Tibial nerve (tissue), 4 donors: ENCODE measurements around the gene TENT4A.

Experiments used
- CTCF ChIP-seq, 5 experiments: fragments of 200-600 bp in 3 of 5; fragments of 450-650 bp in 2 of 5; sonication (generic) in 3 of 5; IDR thresholded peaks; one replicate each; pipeline ENCODE4 v1.5.1; 2016 to 2019; ENCODE audit warnings: antibody characterized with exemption in 5 of 5, mild to moderate bottlenecking in 3 of 5, moderate library complexity in 2 of 5
- EP300 ChIP-seq, 2 donors: sonication (generic); formaldehyde crosslinking; IDR thresholded peaks; one replicate each; pipeline ENCODE4 v1.6.1; 2017; ENCODE audit warnings: antibody characterized with exemption in 2 of 2, mild to moderate bottlenecking in 1 of 2
- POLR2A ChIP-seq, 2 donors: fragments of 450-650 bp; IDR thresholded peaks; one replicate each; pipeline ENCODE4 v1.6.1; 2017; ENCODE audit warnings: antibody characterized with exemption in 2 of 2, mild to moderate bottlenecking in 2 of 2, moderate library complexity in 2 of 2

- no peak for TF ChIP-seq CTCF (IDR thresholded peaks at IDR 0.05)
- no peak for TF ChIP-seq POLR2A (IDR thresholded peaks at IDR 0.05)
- TF ChIP-seq EP300 (IDR thresholded peaks at IDR 0.05) = no peak
These were observed 72.1 kb downstream of the TENT4A start for GRCh38 chr5:6785161-6785860.
